CD4-positive, alpha-beta T cell treated with Interleukin-6 at 100 ng/mL for 8 hours (primary cell): ENCODE results near the gene SMIM45.
"Not testable (repeated sequence)": the region's sequence is repeated elsewhere in the genome, so short reads cannot be mapped to it uniquely, and the experiment has no call there.

Experiments
- DNase-seq: peaks from one replicate; pipeline ENCODE4 v3.0.0-alpha.2; 2020; ENCODE audit warnings: mixed read lengths, low spot score

The SMIM45 gene

DNA sequence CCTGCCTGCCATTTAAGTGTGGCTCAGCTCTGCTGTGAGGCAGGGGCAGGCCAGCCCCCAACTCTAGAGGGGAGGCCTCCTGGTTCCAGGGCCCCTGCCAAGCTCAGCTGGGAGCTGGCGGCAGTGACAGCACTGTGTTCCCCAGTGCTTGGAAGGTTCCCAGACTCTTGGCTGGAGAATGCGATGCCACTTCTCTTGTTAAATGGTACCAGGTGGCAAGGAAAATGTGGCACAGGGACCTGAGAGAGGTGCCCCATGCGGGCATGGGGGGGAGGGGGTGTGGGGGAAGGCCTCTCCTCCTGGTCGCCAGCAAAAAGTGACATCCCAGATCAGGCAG, 17.0 kb upstream of the SMIM45 start:
- no peak for DNase-seq

DNA sequence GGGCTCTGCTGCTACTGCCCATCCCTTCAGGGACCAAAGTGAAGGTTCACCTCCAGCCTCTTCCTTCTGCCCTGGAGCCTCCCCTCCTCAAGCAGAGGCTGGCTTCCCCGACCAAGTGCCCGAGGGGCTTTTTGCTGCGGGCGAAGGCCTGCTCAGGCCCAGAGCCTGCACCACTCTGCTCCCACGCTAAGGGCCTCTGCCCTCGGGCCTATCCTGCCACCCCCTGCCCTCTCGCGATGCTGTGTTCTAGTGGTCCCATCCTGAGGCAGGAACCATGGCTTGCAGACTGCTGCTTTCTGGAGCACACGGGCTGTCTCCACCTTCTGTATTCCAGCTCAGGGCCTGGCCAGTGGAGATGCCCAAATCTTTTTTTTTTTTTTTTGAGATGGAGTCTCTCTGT, 16.4 kb upstream of the SMIM45 start:
- no peak for DNase-seq

DNA sequence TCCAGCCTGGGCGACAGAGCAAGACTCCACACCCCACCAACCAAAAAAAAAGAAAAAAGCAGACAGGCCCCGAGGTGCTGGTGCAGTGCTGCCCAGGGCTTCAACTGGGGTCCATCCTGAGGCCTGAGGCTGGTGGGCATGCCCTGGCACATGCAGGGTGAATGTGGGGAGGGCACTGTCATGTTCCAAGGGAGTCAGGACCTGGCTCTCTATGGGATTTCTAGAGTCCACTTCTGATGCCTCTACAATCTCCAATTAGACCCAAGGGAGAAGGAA, 15.1 kb upstream of the SMIM45 start:
- no peak for DNase-seq

DNA sequence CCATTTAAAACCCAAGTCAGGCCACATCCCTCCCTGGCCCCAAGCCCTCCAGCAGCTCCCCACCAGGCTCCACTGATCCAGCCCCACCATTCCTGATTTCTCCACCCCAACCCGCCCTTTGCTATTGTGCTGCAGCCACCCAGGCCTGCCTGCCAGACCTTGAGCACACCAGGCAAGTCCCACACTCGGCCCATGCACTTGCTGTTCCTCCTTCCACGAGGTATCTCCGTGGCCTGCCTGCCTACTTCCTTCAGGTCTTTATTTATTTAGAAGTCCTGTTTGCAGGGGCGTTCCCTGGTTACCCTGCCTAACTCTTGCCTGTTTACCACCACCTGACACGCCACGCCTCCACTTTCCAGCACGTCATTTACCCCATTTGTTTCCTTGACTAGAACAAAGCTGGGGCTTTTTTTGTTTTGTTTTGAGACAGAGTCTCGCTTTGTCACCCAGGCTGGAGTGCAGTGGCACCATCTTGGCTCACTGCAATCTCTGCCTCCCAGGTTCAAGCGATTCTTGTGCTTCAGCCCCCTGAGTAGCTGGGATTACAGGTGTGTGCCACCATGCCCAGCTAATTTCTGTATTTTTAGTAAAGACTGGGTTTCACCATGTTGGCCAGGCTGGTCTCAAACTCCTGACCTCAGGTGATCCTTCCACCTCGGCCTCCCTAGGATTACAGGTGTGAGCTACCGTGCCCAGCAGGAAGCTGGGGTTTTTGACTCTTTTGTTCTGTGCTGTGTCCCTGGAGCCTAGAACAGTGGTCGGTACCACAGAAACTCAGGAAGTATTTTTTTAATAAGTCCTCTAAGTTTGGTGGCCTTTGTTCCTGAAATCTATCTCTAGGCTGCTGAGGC, 11.7 kb upstream of the SMIM45 start:
- peak; percentile 93 for DNase-seq

DNA sequence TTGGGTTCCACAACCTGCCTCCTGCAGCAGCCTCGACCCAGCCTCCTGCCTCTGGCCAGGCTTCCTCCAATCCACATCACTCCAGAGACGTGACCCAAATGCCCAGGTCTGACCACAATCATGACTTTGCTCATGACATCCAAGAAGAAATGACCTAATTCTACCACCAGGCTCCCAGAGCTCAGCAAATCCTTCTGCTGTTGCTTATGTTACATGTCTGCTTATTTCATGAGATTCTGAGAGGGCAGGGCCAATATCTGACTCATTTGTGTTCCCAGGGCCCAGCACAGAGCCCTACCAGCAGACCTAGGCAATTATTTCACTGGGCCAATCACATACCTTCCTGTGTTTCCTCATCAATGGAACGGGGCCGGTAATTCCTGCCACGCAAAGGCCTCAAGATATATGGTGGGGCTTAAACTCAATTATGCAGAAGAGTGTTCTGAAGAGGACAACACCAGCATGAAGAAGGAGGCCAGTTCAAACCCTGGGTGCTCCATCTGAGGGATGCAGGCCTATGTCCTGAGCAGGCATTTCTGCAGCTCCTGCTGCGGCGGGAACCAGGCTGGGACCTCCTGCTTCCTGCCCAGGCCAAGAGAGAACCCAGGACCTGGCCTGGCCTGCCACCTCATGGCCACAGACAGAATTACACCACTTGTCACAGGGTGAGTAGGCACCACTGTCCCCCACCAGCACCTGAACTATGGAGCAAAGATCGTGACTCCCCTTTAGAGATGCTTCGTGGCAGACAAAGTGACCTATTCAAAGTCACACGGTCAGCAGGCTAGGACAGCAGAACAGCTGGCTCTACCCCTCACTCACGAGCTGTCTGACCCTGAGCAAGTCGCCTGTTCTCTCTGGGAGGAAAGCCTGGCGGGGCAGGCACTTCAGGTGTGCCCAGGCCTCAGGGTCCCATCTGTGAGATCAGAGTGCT, 10.9 kb upstream of the SMIM45 start:
- DNase-seq, result peak; percentile 87

DNA sequence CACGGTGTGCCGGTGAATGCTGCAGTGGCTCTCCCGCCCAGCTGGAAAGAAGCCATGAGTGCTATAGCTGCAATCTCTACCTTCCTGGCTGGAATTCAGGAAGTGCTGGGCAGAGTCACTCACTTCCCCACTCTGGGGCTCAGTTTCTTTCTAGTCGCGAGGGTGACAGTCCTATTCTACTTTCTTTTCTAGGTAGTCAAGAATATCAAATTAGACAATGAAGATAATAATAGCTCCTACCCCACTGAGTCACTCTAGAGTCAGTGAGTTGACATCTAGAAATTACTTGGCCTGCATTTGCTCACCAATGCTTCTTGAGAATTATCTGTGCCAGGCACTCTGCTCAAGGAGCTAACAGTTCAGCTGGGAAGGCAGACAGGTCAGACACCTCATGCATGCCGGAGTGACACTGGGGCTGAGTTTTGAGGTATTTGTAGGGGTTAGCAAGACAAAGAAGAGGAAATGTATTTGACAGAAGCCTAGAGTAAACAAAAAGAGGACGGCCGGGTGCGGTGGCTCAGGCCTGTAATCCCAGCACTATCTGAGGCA, 8.2 kb upstream of the SMIM45 start:
- DNase-seq, result no peak

DNA sequence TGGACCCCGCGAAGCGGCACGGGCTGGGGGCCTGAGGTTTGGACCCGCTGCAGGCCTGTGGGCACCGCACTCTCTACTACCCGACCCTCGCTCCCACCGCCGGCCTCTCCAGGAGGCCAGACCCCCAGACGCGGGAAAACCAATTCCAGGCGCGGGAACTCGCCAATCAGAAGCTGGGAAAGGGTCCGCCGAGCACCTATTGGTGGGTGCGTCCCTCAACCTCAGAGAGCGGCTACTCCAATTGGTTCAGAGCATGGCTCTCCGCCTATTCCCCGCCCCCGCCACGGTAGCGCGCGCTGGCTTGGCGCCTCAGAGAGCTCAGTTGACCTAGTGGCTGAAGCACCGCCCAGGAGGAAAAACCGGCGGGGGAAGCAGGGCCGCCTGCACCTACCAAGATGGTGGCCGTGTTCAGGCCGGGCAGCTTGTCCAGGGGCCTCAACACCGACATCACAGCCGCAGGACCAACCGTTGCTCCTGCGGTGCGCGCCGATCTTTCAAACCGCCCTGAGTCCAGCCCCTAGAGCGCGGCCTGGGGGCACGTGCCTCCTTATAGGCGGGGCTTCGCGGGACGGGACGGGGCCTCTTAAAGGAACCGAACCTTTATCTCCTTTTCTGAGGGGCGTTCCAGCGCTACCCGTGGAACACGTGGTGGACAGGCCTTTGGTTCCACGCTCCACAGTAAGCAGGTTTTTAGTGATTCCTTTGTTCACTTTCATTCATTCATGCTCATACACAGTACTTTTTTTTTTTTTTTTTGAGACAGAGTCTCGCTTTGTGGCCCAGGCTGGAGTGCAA, 5.1 kb upstream of the SMIM45 start, which contains the start of gene CENPM:
Gene CENPM (minus strand): TSS at position 524 of the 795 bp plus-strand sequence. CDS start 76 bp downstream, at position 448.
- peak; percentile 81 for DNase-seq

- no peak for DNase-seq
Measured at GRCh38 chr22:41947424-41948080, 4.4 kb upstream of the SMIM45 start.

DNA sequence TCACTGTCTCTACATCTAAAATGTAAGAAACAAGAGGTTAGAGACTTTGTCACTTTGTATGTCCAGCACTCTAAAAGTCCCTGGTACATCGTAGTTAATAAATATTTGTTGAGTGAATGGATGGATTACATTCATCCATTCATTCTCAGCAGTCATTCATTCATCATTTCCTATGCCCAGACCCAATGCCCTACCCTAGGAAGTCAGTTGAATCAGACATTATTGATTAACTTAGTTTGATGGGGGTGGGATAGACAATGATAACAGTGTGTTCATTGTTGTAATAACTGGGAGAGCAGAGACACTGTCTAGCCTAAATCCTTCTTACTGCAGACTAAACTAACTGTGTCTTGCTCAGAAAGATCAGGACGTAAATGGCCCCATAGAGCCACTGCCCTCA, 3.8 kb upstream of the SMIM45 start:
- DNase-seq, result no peak

DNA sequence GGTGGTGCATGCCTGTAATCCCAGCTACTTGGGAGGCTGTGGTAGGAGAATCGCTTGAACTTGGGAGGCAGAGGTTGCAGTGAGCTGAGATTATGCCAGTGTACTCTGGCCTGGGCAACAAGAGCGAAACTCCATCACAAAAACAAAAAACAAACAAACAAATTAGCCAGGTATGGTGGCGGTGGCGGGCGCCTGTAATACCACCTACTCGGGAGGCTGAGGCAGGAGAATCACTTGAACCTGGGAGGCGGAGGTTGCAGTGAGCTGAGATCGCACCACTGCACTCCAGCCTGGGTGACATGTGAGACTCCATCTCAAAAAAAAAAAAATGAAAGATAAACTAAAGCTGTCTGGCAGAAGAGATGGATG, 3.0 kb upstream of the SMIM45 start:
- not testable (repeated sequence) for DNase-seq

DNA sequence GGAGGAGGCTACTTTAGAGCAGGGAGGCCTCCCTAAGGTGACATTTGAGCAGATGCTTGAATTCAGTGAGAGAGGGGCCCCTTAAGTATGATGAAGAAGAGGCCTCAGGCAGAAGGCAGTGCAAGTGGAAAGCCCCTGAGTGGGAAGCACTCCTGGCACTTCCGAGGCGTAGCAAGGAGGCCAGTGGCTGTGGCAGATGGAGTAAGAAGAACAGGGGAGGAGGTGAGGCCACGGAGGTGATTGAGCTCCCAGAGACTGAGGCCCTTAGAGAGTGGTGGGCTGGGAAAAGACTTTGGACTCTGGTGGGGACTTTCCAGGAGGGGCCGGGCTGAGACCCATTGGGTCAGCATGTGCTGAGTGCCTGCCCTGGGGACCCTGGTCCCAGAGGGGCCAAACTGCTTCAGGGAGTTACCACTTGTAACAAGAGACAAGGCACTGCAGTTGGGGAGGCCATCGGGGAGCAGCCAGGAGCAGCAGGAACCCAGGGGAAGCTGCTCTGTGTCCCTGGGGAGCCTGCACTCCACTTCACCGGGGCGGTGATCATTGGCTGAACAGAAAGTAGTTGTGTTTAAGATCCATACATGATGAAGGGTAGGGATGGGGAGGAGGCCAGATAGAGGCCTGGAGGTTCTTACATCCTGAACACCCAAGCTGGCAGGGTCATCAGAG, 2.5 kb upstream of the SMIM45 start:
- DNase-seq, result no peak

- no peak for DNase-seq
Measured at GRCh38 chr22:41952713-41953112, 763 bp downstream of the SMIM45 start.

- no peak for DNase-seq
Measured at GRCh38 chr22:41957941-41958556, 6.1 kb downstream of the SMIM45 start.

DNA sequence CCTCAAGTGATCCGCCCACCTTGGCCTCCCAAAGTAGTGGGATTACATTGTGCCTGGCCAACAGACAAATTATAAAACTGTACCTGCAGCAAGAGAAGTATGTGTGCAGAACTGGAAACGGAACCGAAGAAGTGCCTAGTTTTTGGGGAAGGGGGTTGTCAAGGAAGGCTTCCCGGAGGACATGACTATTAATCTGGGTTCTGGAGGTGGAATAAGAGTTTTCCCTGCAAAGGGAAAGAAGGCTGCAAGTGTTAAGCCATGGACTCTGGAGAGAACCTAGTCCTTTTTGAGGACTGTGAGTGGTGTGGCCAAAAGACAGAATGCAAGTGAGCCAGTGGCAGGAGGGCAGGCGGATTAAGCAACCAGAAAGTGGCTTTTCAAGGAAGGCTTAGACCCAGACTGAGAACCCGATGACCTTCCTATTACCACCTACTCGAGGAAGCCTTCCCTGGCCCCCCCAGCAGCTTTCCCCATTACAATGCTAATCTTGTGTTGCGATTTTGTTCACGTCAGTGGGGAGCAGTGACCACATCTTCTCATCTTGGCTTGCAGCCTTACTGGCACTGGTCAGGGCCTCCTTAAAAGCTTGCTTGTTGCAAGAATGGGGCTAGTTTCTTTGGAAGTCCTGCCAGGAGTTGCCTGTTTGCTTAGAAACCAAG, 11.6 kb downstream of the SMIM45 start:
- DNase-seq, result no peak

DNA sequence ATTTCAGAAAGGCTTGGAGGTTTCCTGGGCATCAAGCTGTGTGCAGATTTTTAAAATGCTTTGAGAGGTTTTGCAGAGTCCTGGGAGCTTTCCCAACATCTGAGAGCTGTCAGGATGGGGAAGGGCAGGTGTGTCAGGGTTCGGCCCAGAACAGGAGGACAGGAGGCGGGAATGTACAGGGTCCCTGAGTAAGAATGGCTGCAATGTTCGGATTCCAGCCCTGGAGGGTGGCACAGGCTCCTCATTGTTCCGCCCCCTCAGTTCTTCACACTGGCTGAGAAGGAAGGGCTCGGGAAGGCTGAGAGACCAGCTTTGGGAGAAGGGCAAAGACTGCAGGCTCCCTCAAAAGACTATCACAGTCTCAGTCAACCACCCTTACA, 12.2 kb downstream of the SMIM45 start:
- DNase-seq, result no peak

- no peak for DNase-seq
Measured at GRCh38 chr22:41966225-41966606, 14.3 kb downstream of the SMIM45 start.

DNA sequence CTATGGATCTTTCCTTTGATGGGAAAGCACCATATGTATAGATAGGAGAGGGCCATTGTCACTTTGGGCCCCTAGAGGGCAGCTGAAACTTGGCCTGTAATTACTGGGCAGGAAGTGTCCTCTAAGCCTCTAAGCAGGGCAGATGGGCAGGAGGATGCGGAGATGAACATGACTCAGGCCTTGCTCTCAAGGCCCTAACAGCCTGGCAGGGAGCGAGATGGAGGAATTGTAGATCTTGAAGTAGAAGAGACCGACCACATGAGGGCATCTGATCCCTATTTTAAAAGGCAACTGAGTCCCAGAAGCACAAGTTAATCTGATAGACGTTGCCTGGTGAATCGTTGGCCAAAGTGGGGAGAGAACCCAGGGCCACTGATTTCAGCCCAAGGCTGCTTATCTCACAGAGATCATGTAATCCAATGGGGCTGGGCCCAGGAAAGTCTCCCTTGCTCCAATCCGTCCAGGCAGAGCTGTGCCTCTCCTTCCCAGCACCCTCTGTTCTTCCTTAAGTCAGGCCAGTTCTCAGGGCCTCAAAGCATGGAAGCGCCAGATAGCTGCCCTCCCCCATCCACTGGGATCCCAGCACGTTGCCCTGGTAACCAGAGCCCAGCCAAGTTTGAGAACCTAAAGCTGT, 14.8 kb downstream of the SMIM45 start:
- peak; percentile 48 for DNase-seq

DNA sequence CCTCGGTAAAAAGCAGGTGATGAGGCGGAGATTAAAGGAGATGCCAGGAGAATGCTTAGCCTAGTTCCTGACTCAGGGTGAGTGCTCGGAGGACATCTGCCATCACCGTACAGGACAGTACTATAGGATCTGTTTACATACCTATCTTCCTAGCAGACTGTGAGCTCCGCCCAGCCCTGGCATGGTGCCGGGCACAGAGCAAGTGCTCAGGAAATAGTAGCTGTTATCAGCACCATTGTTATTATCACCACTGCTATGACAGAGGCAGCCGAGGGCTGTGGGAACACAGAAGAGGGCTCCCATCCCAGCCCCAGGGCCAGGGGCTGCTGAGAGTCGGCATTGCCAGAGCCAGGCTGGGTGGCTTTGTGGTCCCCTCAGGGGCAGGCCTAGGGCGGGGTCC, 16.7 kb downstream of the SMIM45 start:
- no peak for DNase-seq

- no peak for DNase-seq
Measured at GRCh38 chr22:41969110-41969646, 17.2 kb downstream of the SMIM45 start, which contains the start of gene SEPTIN3. Gene SEPTIN3, plus strand, starts transcription at chr22:41969443. Its CDS starts 2,050 bp downstream, at chr22:41971493.
